Measurements from ENCODE around the gene SAA1.

DNA sequence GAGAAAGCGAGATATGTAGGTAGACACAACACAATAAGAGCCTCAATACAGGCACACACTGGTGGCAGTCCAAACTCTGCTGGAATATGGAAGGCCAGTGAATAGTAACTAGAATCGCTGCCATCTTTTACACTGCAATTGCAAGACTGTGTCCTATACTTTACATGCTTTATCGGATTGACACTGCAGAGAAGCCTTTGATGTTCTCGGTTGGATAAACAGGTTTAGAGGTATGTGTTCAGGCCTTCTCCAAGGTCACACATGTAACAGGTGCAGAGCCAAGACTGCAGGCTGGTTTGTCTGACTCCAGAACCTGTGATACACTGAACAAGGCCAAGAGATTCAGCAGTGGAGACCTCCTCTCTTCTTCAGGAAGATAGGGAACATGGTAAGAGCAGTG is 5.1 kb downstream of the SAA1 start:
- TF ChIP-seq, protein P1, sequence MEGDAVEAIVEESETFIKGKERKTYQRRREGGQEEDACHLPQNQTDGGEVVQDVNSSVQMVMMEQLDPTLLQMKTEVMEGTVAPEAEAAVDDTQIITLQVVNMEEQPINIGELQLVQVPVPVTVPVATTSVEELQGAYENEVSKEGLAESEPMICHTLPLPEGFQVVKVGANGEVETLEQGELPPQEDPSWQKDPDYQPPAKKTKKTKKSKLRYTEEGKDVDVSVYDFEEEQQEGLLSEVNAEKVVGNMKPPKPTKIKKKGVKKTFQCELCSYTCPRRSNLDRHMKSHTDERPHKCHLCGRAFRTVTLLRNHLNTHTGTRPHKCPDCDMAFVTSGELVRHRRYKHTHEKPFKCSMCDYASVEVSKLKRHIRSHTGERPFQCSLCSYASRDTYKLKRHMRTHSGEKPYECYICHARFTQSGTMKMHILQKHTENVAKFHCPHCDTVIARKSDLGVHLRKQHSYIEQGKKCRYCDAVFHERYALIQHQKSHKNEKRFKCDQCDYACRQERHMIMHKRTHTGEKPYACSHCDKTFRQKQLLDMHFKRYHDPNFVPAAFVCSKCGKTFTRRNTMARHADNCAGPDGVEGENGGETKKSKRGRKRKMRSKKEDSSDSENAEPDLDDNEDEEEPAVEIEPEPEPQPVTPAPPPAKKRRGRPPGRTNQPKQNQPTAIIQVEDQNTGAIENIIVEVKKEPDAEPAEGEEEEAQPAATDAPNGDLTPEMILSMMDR (optimal IDR thresholded peaks at IDR 0.05 in 1 of 3, IDR thresholded peaks at IDR 0.05 in 1 of 3, conservative IDR thresholded peaks at IDR 0.05 in 1 of 3; ENCODE audit: extremely low read depth in 1 of 3, insufficient read depth in 2 of 3, low read length in 3 of 3), result no peak
- no peak for TF ChIP-seq EZH2 (IDR thresholded peaks at IDR 0.05; ENCODE audit: low read length)

All from keratinocyte (primary cell).